SJSA1 (cell line): Measurements from ENCODE around the gene HS6ST3. TPM values are rescaled to one million over a fixed set of nuclear protein-coding genes. Genes with fewer than 3 reads are reported as not detected.
"Not testable (repeated sequence)": the region's sequence is repeated elsewhere in the genome, so short reads cannot be mapped to it uniquely, and the experiment has no call there.

Source experiments
- DNase-seq, 2 experiments: peaks; one replicate each; pipeline ENCODE4 v3.0.0-alpha.2; 2015 to 2020; ENCODE audit warnings: low spot score in 2 of 2, low read depth in 1 of 2
- H3K27ac ChIP-seq: fragments of 250-450 bp; sonication (Bioruptor Pico); 2 replicates; pipeline ENCODE4 v1.5.1; 2020; ENCODE audit warnings: mild to moderate bottlenecking, moderate library complexity
- H3K27me3 ChIP-seq: fragments of 250-450 bp; sonication (Bioruptor Pico); replicated peaks from 2 replicates; pipeline ENCODE4 v1.5.1; 2020; ENCODE audit warnings: mild to moderate bottlenecking, moderate library complexity
- H3K36me3 ChIP-seq: fragments of 250-450 bp; sonication (Bioruptor Pico); 2 replicates; pipeline ENCODE4 v1.5.1; 2020; ENCODE audit warnings: mild to moderate bottlenecking
- H3K4me1 ChIP-seq: fragments of 250-450 bp; sonication (Bioruptor Pico); replicated peaks from 2 replicates; pipeline ENCODE4 v1.6.1; 2021; ENCODE audit warnings: mild to moderate bottlenecking
- H3K4me3 ChIP-seq: fragments of 250-450 bp; sonication (Bioruptor Pico); 2 replicates; pipeline ENCODE4 v1.5.1; 2020; ENCODE audit warnings: mild to moderate bottlenecking
- H3K9me3 ChIP-seq: fragments of 250-450 bp; sonication (Bioruptor Pico); replicated peaks from 2 replicates; pipeline ENCODE4 v1.5.1; 2020; ENCODE audit warnings: mild to moderate bottlenecking
- total RNA-seq: library from RNA; depleted of rRNA; stranded (reverse); fragments of >200 nt; shearing (Covaris generic); gene quantifications from 2 replicates; pipeline ENCODE4 v1.2.3, GENCODE V29; 2014

The HS6ST3 gene
- total RNA-seq, 1 experiment from 2014 or later = 0.03 TPM

DNA sequence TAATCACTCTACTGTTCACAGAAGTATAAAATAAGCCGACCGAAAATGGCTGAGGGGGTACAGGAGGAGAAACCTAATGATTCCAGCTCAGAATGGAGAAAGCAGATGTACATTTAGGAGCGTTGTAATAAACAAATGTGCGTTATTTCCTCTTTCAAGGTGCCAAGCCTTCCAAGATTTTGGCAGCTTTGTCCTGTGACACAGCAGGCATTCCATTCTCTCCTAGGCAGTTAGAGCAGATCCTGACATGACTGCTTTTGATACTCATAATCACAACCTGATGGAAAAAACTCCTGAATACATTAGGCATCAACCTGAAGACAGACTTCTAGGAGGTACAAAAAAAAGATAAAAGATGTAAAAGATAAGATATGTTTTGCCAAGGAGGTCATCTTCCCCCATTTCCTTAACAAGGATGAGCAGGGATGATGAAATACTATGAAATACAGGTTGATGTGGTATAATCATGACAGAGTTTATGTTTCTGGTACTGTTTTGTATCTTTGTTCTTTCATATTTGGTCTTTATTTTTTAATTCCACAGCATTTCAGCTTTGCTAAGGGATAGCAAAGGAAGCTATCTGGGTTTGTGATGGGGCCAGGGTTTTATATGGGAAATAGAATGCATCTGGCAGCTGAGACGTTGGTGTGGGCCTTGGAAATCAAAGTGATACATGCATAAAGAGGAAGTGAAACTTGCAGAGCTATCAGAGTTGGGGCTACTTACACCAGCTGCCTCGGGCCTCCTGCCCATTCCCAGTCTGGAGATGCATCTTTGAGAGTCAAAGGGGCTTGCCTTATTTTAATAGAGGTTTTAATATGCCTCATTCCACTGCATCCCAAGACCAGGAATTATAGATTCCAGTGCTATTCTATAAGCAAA lies 681.8 kb downstream of the HS6ST3 start:
- Histone ChIP-seq H3K36me3 (no peaks in the 10 kb centered on the region), H3K4me1 (no peaks in the 10 kb centered on the region), H3K27ac (no peak overlapping the region), H3K9me3 (no peaks in the 10 kb centered on the region), H3K4me3 (no peak overlapping the region), H3K27me3 (no peaks in the 10 kb centered on the region)
- DNase-seq = no peak

DNA sequence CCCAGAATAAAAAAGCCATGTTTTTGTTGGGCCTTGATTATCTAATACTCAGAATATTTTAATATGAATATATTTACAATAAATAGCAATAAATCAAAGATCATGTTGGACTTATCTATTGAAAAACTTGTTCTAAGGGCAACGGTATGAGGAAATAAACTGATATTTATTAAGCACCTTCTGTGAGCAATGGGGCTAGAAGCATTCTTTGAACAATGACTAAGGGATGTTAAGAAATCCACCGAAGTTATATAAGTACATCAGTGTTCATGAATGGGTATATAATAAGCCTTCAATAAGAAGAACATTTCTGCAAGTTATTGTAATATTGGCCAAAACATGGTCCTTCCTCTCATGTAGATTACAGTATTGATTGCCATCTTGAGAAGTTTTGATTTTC lies 682.5 kb downstream of the HS6ST3 start:
- H3K9me3 ChIP-seq = no peaks in the 10 kb centered on the region
- no peaks in the 10 kb centered on the region for H3K4me1 ChIP-seq
- H3K36me3 ChIP-seq = no peaks in the 10 kb centered on the region
- H3K27me3 ChIP-seq = no peaks in the 10 kb centered on the region
- H3K4me3 ChIP-seq = no peak overlapping the region
- DNase-seq = no peak
- no peak overlapping the region for H3K27ac ChIP-seq

DNA sequence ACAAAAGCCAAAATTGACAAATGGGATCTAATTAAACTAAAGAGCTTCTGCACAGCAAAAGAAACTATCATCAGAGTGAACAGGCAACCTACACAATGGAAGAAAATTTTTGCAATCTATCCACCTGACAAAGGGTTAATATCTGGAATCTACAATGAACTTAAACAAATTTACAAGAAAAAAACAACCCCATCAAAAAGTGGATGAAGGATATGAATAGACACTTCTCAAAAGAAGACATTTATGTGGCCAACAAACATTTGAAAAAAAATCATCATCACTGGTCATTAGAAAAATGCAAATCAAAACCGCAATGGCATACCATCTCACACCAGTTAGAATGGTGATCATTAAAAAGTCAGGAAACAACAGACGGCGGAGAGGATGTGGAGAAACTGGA lies 688.4 kb downstream of the HS6ST3 start:
- not testable (repeated sequence) for H3K4me1 ChIP-seq, H3K27me3 ChIP-seq, H3K36me3 ChIP-seq, H3K27ac ChIP-seq, H3K4me3 ChIP-seq, DNase-seq, H3K9me3 ChIP-seq

DNA sequence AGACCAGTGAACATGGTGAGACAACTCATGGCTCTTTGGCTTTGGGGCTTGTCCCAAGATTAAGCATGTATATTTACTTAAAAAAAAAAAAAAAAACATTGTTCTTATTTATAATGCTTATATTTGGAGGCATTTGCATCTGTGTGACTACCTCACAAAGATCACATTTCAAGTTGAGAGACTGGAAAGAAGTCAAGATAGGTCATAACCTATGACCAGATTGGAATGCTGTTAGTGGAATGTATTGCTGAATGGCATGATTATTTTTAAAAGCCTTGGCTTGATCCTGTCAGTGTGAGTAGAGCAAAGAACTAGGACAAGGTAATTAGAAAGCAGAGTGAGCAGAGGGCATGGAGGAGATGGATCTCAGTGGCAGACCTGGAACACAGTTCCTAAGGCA lies 689.8 kb downstream of the HS6ST3 start:
- Histone ChIP-seq H3K36me3 (no peaks in the 10 kb centered on the region), H3K27me3 (no peaks in the 10 kb centered on the region), H3K4me3 (no peak overlapping the region), H3K27ac (no peak overlapping the region), H3K4me1 (no peaks in the 10 kb centered on the region), H3K9me3 (no peaks in the 10 kb centered on the region)
- no peak for DNase-seq

DNA sequence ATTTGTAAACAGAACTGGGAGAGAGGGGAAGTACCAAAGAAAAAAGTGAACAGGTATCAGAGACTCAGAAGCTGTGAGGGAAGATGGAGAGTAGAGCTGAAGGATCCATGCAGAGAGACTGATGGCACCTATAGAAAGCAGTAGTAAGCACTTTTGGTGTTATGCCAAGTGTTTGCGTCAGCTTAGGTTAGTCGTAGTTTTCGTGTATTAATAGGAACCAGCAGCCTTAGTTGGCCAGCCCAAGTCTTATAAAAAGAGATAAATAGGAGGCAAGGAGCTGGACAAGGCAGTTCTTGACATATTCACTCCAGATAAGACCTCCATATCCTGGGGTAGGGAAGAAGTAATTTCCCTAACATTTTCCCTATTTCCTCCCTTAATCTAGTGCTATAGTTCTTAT lies 690.2 kb downstream of the HS6ST3 start:
- Histone ChIP-seq H3K4me3 (no peak overlapping the region), H3K9me3 (no peaks in the 10 kb centered on the region), H3K27me3 (no peaks in the 10 kb centered on the region), H3K4me1 (no peaks in the 10 kb centered on the region), H3K36me3 (no peaks in the 10 kb centered on the region), H3K27ac (no peak overlapping the region)
- no peak for DNase-seq

DNA sequence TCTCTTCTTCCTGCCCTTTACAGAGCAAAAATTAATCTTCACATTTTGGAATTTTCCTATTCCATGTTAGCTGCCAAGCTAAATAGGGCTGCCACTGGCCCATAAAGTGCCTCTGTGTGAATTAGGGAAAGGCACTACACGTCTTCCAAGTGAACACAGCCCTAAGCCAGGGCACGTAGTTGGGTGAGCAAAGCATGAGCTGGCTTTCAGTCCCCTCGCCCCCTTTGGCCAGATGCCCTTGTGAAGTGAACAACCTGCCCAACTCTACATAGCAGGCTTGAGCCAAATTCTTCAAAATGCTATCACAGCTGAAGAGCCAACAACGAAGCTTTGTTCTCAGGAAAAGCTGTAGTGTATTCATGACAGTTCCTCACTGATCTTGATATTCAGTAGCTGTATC lies 691.2 kb downstream of the HS6ST3 start:
- H3K27me3 ChIP-seq = no peaks in the 10 kb centered on the region

DNA sequence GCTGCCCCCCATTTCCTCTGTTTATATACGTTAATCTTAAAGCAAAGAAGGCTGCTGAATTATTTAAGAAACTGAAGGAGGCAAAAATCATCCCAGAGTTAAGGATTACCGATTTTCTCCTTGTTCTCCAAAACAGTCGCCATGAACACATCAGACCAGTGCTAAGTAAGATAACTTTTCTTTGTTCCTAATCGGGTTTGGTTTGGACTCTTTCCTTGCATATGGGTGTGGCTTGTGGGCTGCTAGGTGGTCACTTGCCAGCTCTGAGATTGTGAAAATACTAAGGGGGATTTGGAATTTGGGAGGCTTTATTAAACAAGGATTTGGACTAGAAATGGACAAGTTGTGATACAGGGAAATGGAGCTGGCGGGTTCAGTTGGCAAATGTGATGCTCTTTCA lies 692.3 kb downstream of the HS6ST3 start:
- Histone ChIP-seq H3K9me3 (no peaks in the 10 kb centered on the region), H3K4me3 (no peak overlapping the region), H3K27ac (no peak overlapping the region), H3K36me3 (no peaks in the 10 kb centered on the region), H3K4me1 (no peaks in the 10 kb centered on the region), H3K27me3 (no peaks in the 10 kb centered on the region)
- DNase-seq = no peak

More for the DNA sequence above, 691.2 kb downstream of the HS6ST3 start:
- Histone ChIP-seq H3K27ac (no peak overlapping the region), H3K4me1 (no peaks in the 10 kb centered on the region), H3K9me3 (no peaks in the 10 kb centered on the region), H3K4me3 (no peak overlapping the region), H3K36me3 (no peaks in the 10 kb centered on the region)
- DNase-seq = no peak

DNA sequence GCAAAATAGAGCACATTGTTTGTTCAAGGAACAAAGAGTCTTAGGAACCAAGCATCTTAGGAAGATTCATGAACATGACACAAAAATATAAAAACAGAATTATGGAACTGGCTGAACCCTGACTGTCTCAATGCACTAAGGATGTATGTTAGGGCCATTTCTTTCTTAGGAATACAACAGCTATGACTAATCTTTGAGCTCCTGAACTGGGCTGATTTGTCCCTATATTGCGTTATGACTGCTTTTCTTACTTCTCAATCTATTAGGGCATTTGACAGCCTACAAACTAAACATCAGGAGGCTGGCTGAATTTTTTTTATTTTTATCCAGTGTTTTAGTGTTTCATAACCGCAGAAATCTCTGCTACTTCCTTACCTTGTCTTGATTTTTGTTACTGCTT lies 693.1 kb downstream of the HS6ST3 start:
- no peaks in the 10 kb centered on the region for H3K27me3 ChIP-seq
- H3K27ac ChIP-seq = no peak overlapping the region
- no peaks in the 10 kb centered on the region for H3K4me1 ChIP-seq
- H3K9me3 ChIP-seq = no peaks in the 10 kb centered on the region
- H3K4me3 ChIP-seq = no peak overlapping the region
- DNase-seq = no peak
- no peaks in the 10 kb centered on the region for H3K36me3 ChIP-seq

DNA sequence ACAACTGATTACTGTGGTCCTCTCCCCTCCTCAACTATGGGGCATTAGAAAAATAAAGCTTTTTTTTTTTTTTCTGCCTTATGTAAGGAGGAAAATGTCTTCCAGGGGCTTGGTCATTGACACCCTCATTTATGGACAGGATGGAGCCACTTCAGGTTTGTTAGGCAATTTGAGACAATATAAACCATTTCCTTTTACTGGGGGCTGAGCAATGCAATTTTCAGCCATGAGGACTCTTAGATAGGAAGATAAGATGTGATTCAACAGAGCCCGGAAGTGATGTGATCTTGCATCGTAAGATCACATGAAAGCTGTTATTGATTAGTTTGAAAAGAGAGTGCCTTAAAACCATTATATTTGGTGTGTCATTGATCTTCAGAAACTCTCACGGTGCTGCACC lies 693.6 kb downstream of the HS6ST3 start:
- H3K27me3 ChIP-seq = no peaks in the 10 kb centered on the region
- no peaks in the 10 kb centered on the region for H3K9me3 ChIP-seq
- no peak overlapping the region for H3K27ac ChIP-seq
- no peak overlapping the region for H3K4me3 ChIP-seq
- DNase-seq = no peak
- no peaks in the 10 kb centered on the region for H3K36me3 ChIP-seq
- no peaks in the 10 kb centered on the region for H3K4me1 ChIP-seq

DNA sequence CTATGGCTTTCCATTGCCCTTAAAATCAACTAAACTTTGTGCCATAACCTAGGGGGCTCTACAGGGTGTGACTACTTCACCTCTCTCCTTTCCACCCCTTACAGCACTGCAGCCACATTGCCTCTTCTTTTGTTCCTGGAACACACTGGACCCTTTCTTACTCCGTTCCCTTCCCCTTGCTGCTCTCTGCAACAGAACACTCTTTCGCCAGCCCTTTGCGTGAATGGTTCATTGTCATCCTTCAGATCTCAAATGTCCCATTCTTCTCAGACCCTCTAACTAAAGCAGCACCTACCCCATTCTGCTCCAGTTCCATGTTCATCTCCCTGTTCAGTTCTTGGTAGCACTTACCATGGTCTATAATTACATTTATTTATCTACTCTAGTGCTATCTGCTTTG lies 696.1 kb downstream of the HS6ST3 start:
- no peaks in the 10 kb centered on the region for H3K27me3 ChIP-seq
- H3K4me3 ChIP-seq = no peak overlapping the region
- no peak for DNase-seq
- H3K27ac ChIP-seq = no peak overlapping the region
- no peaks in the 10 kb centered on the region for H3K36me3 ChIP-seq
- H3K9me3 ChIP-seq = no peaks in the 10 kb centered on the region
- no peaks in the 10 kb centered on the region for H3K4me1 ChIP-seq

DNA sequence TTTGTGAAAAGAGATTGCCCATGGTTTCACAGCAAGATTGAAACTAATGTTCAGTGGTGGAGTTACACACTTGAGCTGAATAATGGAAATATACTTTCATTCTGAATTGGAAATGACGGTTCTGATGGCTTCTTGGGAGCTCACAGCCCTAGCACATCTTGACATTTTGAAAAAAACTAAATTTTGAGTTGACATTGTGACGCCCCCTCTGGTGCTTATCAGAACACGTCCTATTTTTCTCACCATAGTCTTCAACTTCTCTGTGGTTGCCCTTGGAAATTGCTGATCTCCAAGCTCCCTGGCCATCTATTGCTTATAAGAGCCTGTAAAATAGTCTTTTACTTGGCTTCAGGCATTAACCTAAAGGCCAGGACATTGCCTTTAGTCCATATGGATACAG lies 702.3 kb downstream of the HS6ST3 start:
- H3K4me3 ChIP-seq = no peak overlapping the region

DNA sequence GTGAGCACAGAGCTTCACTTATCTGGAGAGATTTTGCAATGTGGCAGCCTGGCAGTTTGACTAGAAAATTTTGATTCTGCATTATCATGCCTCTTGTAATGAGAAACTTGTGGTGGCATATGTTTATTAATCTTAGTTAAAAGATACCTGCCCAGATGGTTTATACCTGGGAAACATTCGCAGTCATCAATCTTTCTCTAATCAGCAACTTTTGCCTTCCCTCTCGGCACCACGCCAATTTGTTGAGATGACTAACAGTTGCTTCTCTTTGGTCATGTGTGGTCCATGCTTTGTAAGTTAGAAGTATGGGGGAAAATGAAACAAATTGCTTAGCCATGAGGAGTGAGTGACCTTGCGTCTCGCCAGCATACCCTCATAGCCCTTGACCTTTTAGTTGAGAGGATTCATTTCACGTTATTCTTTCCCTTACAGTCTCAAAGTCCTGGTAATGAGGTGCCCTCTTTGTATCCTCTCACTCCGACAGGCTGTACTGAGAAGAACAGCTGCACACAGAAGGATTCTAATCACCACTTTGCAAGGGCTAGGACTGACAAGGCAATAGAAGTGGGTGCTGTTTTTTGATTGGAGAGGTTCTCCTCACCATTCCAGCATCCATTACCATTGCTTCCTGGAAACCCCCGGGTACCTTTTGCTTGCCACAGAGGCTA lies 703.0 kb downstream of the HS6ST3 start:
- DNase-seq = no peak
- Histone ChIP-seq H3K9me3 (no peaks in the 10 kb centered on the region), H3K27me3 (no peaks in the 10 kb centered on the region), H3K4me3 (no peak overlapping the region), H3K27ac (no peak overlapping the region), H3K4me1 (no peaks in the 10 kb centered on the region), H3K36me3 (no peaks in the 10 kb centered on the region)

More for the DNA sequence above, 702.3 kb downstream of the HS6ST3 start:
- DNase-seq = no peak
- Histone ChIP-seq H3K9me3 (no peaks in the 10 kb centered on the region), H3K27ac (no peak overlapping the region), H3K27me3 (no peaks in the 10 kb centered on the region), H3K36me3 (no peaks in the 10 kb centered on the region), H3K4me1 (no peaks in the 10 kb centered on the region)

DNA sequence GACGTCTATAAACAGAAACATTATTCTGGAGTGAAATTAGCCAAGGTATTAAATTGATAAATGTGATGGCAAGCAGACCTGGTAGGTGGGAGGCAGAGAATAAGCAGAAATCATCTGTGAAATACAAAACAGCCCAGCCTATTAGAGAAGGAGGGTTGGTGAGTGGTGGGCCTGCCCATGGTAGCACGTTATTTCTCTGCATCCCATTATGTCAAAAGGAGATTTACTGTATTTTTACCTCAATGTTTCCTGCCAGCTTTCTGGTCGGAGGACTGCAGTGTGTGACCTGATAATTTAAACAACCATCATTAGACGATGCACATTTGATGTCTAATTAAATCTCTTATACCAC lies 703.5 kb downstream of the HS6ST3 start:
- no peaks in the 10 kb centered on the region for H3K4me1 ChIP-seq
- no peaks in the 10 kb centered on the region for H3K27me3 ChIP-seq
- no peaks in the 10 kb centered on the region for H3K36me3 ChIP-seq
- no peak overlapping the region for H3K4me3 ChIP-seq
- no peak overlapping the region for H3K27ac ChIP-seq
- no peaks in the 10 kb centered on the region for H3K9me3 ChIP-seq
- DNase-seq = no peak

DNA sequence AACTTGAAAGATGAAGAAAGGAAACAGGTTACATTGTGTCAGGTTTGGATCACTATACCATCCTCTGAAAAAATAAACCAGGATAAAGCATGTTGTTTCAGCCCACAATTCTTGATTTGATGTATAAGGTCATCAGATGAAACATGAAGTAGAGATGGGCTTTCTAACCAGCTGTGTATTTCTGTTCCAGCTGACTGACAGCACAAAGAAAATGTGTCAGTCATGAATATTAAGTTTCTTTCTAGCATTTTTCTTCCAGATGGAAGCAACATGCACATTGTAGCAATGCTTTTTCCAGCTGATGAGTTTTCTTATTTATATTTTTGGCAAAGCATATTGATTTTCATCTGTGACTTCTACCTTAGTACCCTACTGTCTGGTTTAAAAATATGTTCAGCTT lies 704.8 kb downstream of the HS6ST3 start:
- no peaks in the 10 kb centered on the region for H3K36me3 ChIP-seq
- no peaks in the 10 kb centered on the region for H3K9me3 ChIP-seq
- DNase-seq = no peak
- no peak overlapping the region for H3K27ac ChIP-seq
- no peak overlapping the region for H3K4me3 ChIP-seq
- no peaks in the 10 kb centered on the region for H3K27me3 ChIP-seq
- no peaks in the 10 kb centered on the region for H3K4me1 ChIP-seq
